Erythroblast (primary cell): ENCODE data around the gene KIF1B.

Experiments
- GATA1 ChIP-seq: IDR thresholded peaks from 2 replicates; pipeline ENCODE4 v1.6.1; 2011; ENCODE audit warnings: low read depth, mild to moderate bottlenecking, control low read depth, low read length, moderate library complexity
- POLR2A ChIP-seq: IDR thresholded peaks from 2 replicates; pipeline ENCODE4 v1.6.1; 2011; ENCODE audit warnings: mild to moderate bottlenecking, low read length

- TF ChIP-seq POLR2A (peak; percentile 93), GATA1 (no peak)
These were observed 188.5 kb downstream of the KIF1B start, which contains the start of gene PGD for GRCh38 chr1:10398734-10399443.
